SJCRH30 (cell line): ENCODE data around the gene SLC23A1. TPM values are rescaled to one million over a fixed set of nuclear protein-coding genes. Genes with fewer than 3 reads are reported as not detected.
"Not testable (repeated sequence)": the region's sequence is repeated elsewhere in the genome, so short reads cannot be mapped to it uniquely, and the experiment has no call there.

Source experiments
- DNase-seq, 2 experiments: peaks; one replicate each; pipeline ENCODE4 v3.0.0-alpha.2; 2015 to 2020
- H3K27ac ChIP-seq: fragments of 250-450 bp; sonication (Bioruptor Pico); 2 replicates; pipeline ENCODE4 v1.5.1; 2020; ENCODE audit warnings: mild to moderate bottlenecking, moderate library complexity
- H3K27me3 ChIP-seq: fragments of 250-450 bp; sonication (Bioruptor Pico); 2 replicates; pipeline ENCODE4 v1.5.1; 2020; ENCODE audit warnings: mild to moderate bottlenecking, moderate library complexity
- H3K36me3 ChIP-seq: fragments of 250-450 bp; sonication (Bioruptor Pico); 2 replicates; pipeline ENCODE4 v1.5.1; 2020; ENCODE audit warnings: mild to moderate bottlenecking, moderate library complexity
- H3K4me1 ChIP-seq: fragments of 250-450 bp; sonication (Bioruptor Pico); 2 replicates; pipeline ENCODE4 v1.5.1; 2020; ENCODE audit warnings: mild to moderate bottlenecking, moderate library complexity
- H3K4me3 ChIP-seq: fragments of 250-450 bp; sonication (Bioruptor Pico); 2 replicates; pipeline ENCODE4 v1.5.1; 2020; ENCODE audit warnings: mild to moderate bottlenecking, moderate library complexity
- H3K9me3 ChIP-seq: fragments of 250-450 bp; sonication (Bioruptor Pico); replicated peaks from 2 replicates; pipeline ENCODE4 v1.5.1; 2020; ENCODE audit warnings: mild to moderate bottlenecking, moderate library complexity
- total RNA-seq: library from RNA; depleted of rRNA; stranded (reverse); fragments of >200 nt; shearing (Covaris generic); gene quantifications from 2 replicates; pipeline ENCODE4 v1.2.3, GENCODE V29; 2014

Gene SLC23A1
- total RNA-seq, 1 experiment from 2014 or later, result not detected

DNA sequence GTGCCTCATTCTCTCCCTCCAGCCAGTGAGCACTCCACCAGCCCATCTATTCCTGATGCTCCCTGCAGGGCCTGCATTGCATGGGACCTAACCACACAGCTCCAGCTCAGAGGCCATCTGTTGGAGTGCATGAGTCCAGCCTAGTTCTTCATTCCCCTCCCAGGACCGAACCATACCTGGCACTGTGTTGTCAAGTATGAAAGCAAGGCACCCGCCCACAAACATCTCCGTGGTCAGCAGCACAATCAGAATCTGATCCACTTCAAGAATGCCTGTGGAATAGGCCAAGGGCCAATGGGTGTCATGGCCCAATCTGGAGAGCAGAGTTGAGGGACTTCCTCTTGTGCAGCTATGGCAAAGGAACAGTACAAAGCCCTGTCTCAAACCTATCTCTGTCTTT, 5.9 kb downstream of the SLC23A1 start:
- H3K36me3 ChIP-seq, result no peaks in the 10 kb centered on the region; the same call in 1 of the 2 replicates
- no peak for DNase-seq
- H3K4me3 ChIP-seq, result no peak overlapping the region
- H3K27me3 ChIP-seq, result no peaks in the 10 kb centered on the region
- H3K4me1 ChIP-seq, result no peaks in the 10 kb centered on the region
- no peak overlapping the region for H3K27ac ChIP-seq
- H3K9me3 ChIP-seq, result no peaks in the 10 kb centered on the region

DNA sequence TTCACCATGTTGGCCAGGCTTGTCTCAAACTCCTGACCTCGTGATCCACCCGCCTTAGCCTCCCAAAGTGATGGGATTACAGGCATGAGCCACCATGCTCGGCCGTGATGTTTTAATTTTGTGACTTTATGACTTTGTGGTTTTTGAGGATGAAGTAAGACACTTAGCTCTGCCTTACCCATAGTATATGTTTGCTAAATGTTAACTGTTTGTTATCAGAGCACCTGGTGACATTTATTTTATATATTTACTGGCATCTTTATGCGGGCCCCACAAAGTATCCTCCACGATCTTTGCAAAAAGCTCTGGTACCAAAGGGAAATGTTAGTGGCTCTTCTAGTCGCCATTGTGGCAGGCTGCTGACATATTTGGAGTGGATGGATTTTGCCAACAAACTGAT, 6.7 kb downstream of the SLC23A1 start:
- Histone ChIP-seq H3K27ac (no peak overlapping the region), H3K27me3 (no peaks in the 10 kb centered on the region), H3K36me3 (peaks cover 7% of the 10 kb centered on the region; the same call in 1 of the 2 replicates), H3K4me3 (no peak overlapping the region), H3K4me1 (no peaks in the 10 kb centered on the region), H3K9me3 (no peaks in the 10 kb centered on the region)
- no peak for DNase-seq

DNA sequence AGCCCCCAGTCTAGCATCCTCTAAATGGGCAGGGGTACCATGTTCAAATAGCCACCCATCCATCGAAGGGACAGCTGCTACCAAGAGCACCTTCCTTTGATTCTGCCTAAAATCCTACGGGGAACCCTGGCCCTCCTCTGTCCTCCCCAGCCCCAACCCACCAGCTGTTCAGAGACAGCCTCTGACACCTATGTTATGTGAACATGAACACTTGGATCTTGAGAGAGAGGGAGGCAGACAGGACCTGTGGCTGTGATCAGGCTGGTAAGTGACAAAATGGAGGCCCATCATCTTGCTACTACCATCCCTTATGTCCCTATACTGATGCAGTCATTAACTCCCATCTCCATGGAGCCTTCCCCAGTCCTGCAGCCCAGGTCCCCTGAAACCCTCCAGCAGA, 8.2 kb downstream of the SLC23A1 start:
- DNase-seq, result no peak

DNA sequence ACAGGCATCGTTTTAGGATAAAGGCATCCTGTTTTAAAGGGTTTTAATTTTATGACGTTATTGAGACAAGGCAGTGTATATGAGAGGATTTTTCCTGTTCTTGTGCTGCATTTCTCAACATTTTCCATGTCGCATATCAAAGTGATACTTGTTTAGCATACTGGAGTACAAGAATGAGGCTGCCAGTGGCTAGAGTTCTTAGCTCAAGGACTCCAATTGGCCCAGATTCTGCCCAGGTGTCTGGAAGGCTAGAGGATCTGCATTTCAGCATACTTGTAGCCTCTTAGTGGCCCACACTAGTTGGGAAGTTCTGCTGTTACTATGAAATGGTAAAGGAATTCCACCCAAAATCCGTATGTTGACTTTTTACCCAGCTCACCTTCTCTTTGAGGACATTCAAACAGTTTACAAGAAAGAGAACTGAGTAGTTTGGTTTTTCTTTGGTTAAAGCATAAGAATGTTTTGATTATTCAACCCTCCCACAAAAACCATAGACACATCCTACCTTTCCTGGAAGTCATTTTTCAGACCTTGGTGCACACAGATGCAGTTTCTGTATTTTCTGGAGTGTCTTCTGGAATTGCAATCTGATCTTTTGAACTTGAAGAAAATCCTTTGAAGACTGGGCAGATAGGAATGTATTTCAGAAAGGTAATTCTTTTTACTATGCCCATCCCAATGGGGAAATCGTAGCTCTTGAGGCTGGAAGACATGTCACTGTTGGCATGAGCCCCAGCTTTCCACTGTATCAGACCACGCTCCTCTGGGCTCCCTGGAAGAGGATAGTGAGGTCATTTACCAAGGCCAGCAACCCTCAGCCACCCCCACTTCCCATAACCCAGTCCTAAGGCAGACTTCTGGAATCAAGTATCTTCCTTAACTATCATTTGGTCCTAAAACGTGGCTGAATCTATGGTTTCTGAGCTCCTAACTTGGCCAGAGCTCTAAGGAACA, 11.3 kb downstream of the SLC23A1 start:
- no peak overlapping the region for H3K27ac ChIP-seq
- H3K4me3 ChIP-seq, result no peak overlapping the region
- H3K4me1 ChIP-seq, result peaks cover 9% of the 10 kb centered on the region
- peaks cover 27% of the 10 kb centered on the region for H3K36me3 ChIP-seq
- H3K27me3 ChIP-seq, result no peaks in the 10 kb centered on the region
- H3K9me3 ChIP-seq, result no peaks in the 10 kb centered on the region
- no peak for DNase-seq

More for the DNA sequence above, 8.2 kb downstream of the SLC23A1 start:
- no peaks in the 10 kb centered on the region for H3K9me3 ChIP-seq
- H3K27ac ChIP-seq, result no peak overlapping the region
- no peak overlapping the region for H3K4me3 ChIP-seq
- H3K4me1 ChIP-seq, result no peaks in the 10 kb centered on the region
- no peaks in the 10 kb centered on the region for H3K27me3 ChIP-seq
- H3K36me3 ChIP-seq, result peaks cover 15% of the 10 kb centered on the region

DNA sequence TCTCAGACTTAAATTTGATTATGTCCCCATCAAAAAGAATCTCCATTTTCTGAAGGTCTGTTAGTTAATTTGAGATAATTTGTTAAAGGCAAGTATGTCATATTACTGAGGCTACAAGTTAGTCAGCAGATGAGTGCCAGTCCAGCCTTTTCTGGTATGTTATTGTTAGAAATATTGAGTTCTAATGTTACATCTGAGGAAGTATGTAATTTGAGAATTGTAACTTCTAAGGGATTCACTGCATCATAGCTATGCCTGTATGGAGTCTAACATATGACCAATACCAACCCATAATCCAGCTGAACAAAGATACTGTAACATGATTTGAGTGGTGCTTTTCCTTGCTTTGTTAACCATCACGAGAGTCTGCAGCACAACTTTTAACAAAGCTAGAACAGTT, 13.9 kb downstream of the SLC23A1 start:
- DNase-seq, result peak in 1 of 2 experiments; percentile 50
- Histone ChIP-seq H3K4me3 (no peak overlapping the region), H3K9me3 (no peaks in the 10 kb centered on the region), H3K27me3 (no peaks in the 10 kb centered on the region), H3K36me3 (peaks cover 44% of the 10 kb centered on the region), H3K27ac (no peak overlapping the region), H3K4me1 (peaks cover 9% of the 10 kb centered on the region)

DNA sequence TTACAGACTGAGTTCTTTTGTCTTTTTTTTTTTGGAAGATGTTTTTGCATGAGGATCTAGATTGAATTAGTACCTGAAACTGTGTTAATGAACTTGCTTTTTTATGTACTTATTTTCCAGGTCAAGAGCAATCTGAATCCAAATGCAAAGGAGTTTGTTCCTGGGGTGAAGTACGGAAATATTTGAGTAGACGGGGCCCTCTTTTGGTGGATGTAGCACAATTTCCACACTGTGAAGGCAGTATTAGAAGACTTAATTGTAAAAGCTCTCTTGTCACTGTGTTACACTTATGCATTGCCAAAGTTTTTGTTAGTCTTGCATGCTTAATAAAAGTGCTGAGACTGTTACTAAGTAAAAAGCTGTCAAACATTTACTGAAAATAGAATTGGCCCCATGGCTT, 14.5 kb downstream of the SLC23A1 start:
- H3K9me3 ChIP-seq, result no peaks in the 10 kb centered on the region
- no peak overlapping the region for H3K27ac ChIP-seq
- no peaks in the 10 kb centered on the region for H3K27me3 ChIP-seq
- H3K36me3 ChIP-seq, result peaks cover 50% of the 10 kb centered on the region
- H3K4me1 ChIP-seq, result peaks cover 9% of the 10 kb centered on the region
- DNase-seq, result peak in 1 of 2 experiments; percentile 49
- no peak overlapping the region for H3K4me3 ChIP-seq

DNA sequence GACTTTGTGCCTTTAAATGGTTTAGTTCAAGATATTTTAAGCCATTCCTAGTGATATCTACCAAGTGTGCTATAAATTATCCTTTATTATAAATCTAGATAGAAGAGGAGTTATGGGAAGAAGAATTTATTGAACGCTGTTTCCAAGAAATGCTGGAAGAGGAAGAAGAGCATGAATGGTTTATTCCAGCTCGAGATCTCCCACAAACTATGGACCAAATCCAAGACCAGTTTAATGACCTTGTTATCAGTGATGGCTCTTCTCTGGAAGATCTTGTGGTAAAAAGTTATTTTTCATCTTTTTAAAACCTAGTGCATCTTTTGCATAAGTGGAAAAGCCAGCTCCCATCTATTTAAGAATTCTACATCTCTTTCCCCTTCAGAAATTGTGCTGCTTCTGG, 18.6 kb downstream of the SLC23A1 start:
- H3K4me1 ChIP-seq, result peaks cover 9% of the 10 kb centered on the region
- H3K4me3 ChIP-seq, result no peak overlapping the region
- H3K36me3 ChIP-seq, result peaks cover 32% of the 10 kb centered on the region
- H3K27me3 ChIP-seq, result no peaks in the 10 kb centered on the region
- no peaks in the 10 kb centered on the region for H3K9me3 ChIP-seq
- H3K27ac ChIP-seq, result no peak overlapping the region
- DNase-seq, result no peak

DNA sequence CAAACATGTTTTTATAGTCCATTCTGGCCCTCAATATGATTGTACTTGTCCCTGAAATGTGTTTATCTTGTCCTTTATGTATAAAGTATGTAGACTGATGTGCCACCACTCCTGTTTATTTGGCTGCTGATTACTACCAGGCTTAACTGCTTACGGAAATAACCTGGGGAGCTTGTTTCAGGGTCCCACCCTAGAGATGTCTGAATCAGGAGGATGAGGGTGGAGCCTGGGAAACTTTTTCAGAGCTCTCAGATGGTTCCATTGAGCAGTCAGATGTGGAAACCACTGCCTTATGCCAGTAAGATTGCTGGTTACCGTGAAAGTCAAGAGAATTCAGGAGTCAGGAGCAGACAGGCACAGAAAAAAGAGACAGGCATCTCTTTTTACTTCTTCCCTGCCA, 19.2 kb downstream of the SLC23A1 start:
- H3K27ac ChIP-seq, result no peak overlapping the region
- H3K4me1 ChIP-seq, result peaks cover 4% of the 10 kb centered on the region
- H3K36me3 ChIP-seq, result peaks cover 32% of the 10 kb centered on the region
- H3K9me3 ChIP-seq, result no peaks in the 10 kb centered on the region
- no peak for DNase-seq
- no peaks in the 10 kb centered on the region for H3K27me3 ChIP-seq
- no peak overlapping the region for H3K4me3 ChIP-seq

DNA sequence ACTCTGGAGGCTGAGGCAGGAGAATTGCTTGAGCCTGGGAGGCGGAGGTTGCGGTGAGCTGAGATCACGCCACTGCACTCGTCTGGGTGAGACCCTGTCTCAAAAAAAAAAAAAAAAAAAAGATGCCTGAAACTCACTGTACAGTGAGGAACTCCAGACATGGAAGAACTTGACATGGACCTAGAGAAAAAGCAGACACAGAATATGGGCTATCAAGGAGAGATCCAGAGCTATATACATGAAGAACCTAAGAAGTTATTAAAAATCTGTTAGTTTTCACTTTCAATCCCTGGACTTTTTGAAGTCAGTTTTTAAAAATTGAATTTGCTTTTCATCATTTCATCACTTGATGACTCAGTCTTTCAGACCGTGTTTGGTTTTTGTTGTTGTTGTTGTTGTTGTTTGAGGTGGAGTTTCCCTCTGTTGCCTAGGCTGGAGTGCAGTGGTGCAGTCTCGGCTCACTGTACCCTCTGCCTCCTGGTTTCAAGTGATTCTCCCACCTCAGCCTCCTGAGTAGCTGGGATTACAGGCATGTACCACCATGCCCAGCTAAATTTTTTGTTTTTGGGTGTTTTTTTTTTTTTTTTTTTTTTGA, 21.2 kb downstream of the SLC23A1 start:
- Histone ChIP-seq H3K36me3 (peaks cover 29% of the 10 kb centered on the region), H3K27ac (no peak overlapping the region), H3K4me3 (no peak overlapping the region), H3K27me3 (no peaks in the 10 kb centered on the region), H3K4me1 (no peaks in the 10 kb centered on the region), H3K9me3 (no peaks in the 10 kb centered on the region)
- DNase-seq, result no peak

DNA sequence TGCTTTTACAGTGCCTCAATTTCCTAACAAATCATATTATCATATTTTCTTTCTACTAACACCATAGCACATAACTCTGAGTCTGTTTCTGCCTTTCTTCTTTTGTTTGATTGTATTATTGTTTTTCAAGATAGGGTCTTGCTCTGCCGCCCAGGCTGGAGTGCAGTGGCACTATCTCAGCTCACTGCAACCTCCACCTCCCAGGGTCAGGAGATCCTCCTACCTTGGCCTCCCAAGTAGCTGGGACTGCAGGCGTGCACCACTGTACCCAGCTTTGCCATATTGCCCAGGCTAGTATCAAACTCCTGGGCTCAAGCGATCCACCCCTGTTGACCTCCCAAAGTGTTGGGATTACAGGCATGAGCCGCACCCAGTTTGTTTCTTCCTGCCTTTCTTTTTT, 22.7 kb downstream of the SLC23A1 start:
- H3K9me3 ChIP-seq, result no peaks in the 10 kb centered on the region
- H3K27ac ChIP-seq, result no peak overlapping the region
- H3K36me3 ChIP-seq, result peaks cover 21% of the 10 kb centered on the region
- H3K4me1 ChIP-seq, result no peaks in the 10 kb centered on the region
- no peak overlapping the region for H3K4me3 ChIP-seq
- no peaks in the 10 kb centered on the region for H3K27me3 ChIP-seq
- no peak for DNase-seq

DNA sequence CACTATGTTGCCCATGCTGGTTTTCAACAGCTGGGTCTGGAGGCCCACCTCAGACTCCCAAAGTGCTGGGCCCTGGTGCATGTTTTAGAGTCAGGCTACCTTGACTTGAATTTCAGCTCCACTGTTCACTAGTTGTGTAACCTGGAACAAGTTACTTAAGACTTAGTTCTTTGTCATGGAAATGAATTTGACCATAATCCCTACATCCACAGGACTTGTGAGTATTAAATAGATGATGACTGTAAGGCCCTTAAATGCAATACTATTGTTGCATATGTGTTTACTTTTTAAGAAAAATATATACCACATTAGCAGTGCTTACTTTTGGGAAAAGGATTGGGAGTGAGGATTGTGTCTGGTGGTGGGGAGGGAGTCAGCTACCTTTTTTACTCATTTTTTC, 25.0 kb downstream of the SLC23A1 start:
- Histone ChIP-seq H3K4me1 (no peaks in the 10 kb centered on the region), H3K36me3 (peaks cover 5% of the 10 kb centered on the region; the same call in 1 of the 2 replicates), H3K27ac (no peak overlapping the region), H3K27me3 (no peaks in the 10 kb centered on the region), H3K4me3 (no peak overlapping the region), H3K9me3 (no peaks in the 10 kb centered on the region)
- no peak for DNase-seq

DNA sequence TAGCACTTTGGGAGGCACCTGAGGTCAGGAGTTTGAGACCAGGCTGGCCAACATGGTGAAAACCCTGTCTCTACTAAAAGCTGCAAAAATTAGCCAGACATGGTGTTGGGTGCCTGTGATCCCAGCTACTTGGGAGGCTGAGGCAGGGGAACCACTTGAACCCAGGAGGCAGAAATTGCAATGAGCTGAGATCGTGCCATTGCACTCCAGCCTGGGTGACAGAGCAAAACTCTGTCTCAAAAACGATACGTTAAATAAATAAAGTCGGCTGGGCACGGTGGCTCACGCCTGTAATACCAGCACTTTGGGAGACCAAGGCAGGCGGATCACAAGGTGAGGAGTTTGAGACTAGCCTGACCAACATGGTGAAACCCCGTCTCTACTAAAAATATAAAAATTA, 27.2 kb downstream of the SLC23A1 start:
- H3K9me3 ChIP-seq, H3K4me1 ChIP-seq, H3K27me3 ChIP-seq, H3K27ac ChIP-seq, H3K4me3 ChIP-seq, H3K36me3 ChIP-seq, DNase-seq: not testable (repeated sequence)

DNA sequence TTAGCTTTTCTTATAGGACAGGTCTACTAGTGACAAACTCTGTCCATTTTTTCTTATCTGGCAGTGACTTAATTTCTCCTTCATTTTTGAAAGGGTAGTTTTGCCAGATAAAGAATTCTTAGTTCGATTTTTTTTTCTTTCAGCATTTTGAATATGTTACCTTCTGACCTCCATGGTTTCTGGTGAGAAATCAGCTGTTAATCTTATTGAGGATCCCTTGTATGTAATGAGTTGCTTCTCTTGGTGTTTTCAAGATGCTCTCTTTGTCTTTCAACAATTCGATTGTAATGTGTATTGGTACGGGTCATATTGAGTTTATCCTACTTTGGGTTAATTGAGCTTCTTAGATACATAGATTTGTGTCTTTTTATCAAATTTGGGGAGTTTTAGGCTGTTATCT, 28.9 kb downstream of the SLC23A1 start:
- Histone ChIP-seq H3K4me1 (no peaks in the 10 kb centered on the region), H3K27ac (no peak overlapping the region), H3K27me3 (no peaks in the 10 kb centered on the region), H3K9me3 (no peaks in the 10 kb centered on the region), H3K4me3 (no peak overlapping the region), H3K36me3 (peaks cover 13% of the 10 kb centered on the region; the same call in 1 of the 2 replicates)
- DNase-seq, result no peak

DNA sequence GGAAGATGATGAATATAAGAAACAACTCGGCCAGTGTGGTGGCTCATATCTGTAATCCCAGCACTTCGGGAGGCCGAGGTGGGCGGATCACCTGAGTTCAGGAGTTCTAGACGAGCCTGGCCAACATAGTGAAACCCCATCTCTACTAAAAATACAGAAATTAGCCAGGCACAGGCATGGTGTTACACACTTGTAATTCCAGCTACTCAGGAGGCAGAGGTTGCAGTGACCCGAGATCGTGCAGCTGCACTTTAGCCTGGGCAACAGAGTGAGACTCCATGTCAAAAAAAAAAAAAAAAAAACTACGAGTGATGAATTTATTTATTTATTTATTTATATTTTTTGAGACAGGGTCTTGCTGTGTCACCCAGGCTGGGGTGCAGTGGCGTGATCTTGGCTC, 35.2 kb downstream of the SLC23A1 start:
- not testable (repeated sequence) for DNase-seq, H3K4me1 ChIP-seq, H3K27me3 ChIP-seq, H3K4me3 ChIP-seq, H3K9me3 ChIP-seq, H3K27ac ChIP-seq
- H3K36me3 ChIP-seq, result peaks cover 23% of the 10 kb centered on the region

DNA sequence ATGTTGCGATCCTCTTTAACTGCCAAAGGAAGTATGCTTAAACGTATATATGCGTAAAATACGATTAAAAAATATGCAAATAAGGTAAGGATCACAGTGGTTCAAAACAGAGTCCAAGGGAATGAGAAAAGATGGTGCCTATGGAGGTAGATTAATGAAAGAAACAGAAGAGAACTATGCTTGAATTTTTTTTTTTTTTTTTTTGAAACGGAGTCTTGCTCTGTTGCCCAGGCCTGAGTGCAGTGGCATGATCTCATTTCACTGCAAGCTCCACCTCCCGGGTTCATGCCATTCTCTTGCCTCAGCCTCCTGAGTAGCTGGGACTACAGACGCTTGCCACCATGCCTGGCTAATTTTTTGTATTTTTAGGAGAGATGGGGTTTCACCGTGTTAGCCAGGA, 37.7 kb downstream of the SLC23A1 start:
- H3K27ac ChIP-seq, H3K4me3 ChIP-seq, DNase-seq, H3K9me3 ChIP-seq, H3K27me3 ChIP-seq, H3K4me1 ChIP-seq: not testable (repeated sequence)
- peaks cover 20% of the 10 kb centered on the region for H3K36me3 ChIP-seq
